ENCODE results near the gene FILIP1.
"Not testable (repeated sequence)": the region's sequence is repeated elsewhere in the genome, so short reads cannot be mapped to it uniquely, and the experiment has no call there.

FILIP1 gene

GRCh38 chr6:75419416-75419815 is 74.2 kb downstream of the FILIP1 start:
- no peak for DNase-seq

DNA sequence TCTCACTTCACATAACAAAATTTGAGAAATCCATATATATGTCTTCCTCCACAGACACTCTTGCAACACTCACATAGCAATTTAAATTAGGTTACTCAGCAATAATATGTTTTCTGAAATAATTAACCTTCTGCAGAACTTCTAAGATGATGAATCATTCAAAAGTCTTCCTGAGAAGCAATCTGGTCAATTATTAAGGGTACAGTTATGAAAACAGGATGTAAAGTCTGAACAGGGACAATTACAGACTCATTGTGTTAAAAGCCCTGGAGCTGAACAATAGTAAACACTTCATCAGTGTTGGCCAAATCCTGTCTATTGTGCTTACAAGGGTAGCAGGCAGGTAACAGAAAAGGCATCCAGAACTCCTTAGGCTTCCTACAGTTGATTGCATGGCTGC is 75.4 kb downstream of the FILIP1 start:
- DNase-seq, result no peak

DNA sequence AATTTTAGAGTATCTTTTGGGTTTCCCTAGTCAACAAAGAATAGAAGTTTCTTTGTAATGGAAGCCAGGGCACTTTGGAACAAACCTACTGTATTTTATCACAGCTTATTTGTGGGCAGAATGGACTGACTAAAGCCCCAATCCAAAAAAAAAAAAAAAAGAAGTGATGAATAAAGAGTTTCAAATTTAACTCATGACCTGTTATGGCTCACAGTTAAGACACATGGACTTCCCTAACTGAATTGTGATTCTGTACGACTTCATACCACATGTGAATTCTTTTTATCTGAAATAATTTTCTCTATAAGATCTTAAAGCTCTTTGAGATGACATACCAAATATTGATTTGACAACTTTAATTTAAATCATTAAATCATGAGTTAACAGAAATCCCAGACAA is 77.2 kb downstream of the FILIP1 start:
- DNase-seq, result no peak

DNA sequence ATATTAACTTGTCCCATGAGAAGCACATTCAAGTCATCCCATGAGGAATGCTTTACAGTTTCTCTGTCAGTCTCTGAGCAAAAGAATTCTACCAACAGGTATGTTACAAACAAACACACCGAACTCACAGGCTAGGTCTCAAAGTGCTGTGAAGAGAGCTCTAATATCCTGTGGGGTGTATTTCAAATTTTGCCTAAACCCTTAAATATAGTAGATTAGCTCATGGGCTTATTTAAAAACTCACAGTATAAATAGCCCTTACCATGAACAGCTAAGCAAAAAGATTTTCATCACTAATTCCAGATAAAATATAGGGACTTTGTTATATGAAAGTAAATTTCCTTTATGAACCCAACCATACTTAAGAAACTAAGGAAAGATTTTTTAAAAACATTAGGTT is 77.8 kb downstream of the FILIP1 start:
- no peak for DNase-seq

DNA sequence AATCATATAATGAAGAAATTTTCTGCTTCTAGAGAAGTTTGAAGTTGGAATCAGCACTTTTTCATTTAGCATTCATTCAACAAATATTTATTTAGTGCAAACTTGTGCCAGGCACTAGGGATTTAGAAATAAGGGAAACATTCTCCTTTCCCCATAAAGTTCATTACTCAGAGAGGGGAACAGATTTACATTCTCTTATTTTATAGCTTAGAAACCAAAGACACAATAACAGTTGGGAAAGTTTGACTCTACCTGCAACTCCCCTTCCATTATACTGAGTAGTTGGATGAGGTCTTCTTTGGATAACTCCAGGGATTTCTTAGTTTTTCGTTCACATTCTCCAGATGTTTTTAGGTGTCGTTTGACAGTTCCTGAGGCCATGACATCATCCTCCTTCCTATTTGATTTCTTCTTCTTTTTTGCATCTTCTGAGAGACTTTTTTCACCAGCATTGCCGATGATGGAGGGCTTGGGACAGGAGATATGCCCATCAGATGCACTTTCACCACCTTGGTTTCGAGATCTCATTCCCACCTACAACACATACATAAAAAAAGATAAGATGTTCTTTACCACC is 79.1 kb downstream of the FILIP1 start:
- no peak for DNase-seq

GRCh38 chr6:75412969-75413662 is 80.5 kb downstream of the FILIP1 start:
- no peak for DNase-seq

- not testable (repeated sequence) for DNase-seq
Measured at GRCh38 chr6:75410564-75410963, 83.0 kb downstream of the FILIP1 start.

- no peak for DNase-seq
Measured at GRCh38 chr6:75409928-75410327, 83.7 kb downstream of the FILIP1 start.

- no peak for DNase-seq
Measured at GRCh38 chr6:75409286-75409685, 84.3 kb downstream of the FILIP1 start.

DNA sequence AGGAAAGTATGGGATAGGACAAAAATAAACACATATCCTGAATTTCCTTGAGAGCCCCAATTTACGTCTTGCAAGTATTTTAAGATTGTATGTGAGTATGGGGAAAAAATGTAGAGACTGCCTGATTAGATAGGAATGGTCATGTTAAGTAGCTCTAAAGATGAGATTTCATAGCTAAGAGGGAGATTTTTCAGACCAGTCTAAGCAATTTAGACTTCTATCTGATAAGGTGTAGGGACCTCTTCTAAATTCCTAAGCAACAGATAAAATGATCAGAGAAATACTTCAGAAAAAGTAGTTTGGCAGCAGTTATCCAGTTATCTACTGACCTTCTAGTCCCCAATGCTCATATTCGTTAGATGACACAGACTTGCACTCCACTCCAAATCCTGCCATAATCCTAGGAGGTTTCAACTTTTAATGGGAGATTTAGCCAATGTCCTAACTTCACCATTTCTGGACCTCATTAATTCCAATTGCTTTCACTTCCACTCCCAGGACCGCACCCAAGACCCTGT is 90.0 kb downstream of the FILIP1 start:
- DNase-seq, result no peak

DNA sequence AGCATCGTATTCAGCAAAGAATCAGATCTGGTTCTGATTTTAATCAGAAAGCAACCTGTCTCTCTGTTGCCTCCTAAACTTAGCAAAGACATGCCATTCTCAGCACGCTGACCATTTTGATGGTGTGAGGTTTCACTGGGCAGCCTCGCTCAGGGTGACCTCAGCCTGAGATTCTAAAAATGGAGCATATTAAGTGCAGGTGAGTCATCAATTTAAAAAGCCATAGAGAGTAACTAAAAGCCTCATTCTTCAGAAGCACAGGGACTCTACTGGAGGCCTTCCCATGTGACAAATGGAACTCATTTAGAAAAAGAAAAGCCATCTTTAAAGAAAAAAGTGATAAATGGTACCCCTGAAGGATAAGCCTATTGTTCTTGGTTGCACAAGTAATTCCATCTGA is 91.3 kb downstream of the FILIP1 start:
- no peak for DNase-seq

DNA sequence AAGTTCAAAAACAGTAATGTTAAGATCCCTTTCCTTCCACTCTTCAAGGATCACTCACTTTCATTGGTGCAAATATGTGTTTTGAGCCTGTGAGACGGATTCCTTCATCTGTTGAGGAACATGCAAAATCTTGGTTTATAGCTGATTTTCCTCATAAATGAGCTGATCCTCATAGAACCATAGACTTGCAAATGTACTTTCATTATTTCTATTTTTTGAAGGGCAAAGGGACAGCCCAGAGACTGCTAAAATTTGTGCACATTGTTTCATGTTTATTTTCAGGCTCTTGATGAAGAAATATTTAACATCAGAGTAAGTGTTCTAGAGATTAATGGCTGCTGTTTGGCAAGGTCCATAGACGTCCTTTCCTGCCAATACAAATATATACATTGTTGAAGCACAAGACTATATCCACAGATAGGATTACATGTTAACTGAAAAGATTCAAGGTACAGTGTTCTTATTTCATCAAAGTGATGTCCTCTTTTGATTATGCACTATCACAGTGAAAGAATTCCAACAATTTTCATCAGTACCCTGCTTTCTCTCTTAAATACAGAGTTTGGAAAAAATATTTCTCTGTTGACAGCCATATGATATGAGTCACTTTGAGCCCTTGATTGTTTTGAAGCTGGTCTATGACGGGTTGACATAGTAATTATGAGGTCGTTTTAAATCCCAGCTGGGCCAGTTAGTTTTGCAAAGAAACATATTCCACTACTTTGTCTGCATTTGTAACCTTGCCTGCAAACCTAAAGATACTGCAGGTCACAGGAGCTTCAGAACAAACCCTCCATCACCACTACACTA is 95.7 kb downstream of the FILIP1 start:
- DNase-seq, result no peak

DNA sequence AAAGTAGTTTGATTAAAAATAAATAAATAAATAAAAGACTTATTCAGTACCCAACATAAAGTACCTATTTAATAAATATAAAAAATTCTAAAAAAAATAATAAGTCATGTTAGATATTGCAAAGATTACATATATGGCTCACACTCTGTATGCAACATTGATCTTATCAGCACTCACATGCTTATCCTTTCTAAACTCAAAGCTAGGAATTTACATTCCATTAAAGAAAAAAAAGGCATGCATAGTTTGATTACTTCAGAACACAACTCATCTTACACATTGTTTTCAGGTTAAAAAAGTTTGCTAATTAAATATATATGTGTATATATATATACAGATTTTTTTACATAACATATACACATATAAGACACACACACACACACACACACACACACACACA is 96.4 kb downstream of the FILIP1 start:
- DNase-seq, result no peak

DNA sequence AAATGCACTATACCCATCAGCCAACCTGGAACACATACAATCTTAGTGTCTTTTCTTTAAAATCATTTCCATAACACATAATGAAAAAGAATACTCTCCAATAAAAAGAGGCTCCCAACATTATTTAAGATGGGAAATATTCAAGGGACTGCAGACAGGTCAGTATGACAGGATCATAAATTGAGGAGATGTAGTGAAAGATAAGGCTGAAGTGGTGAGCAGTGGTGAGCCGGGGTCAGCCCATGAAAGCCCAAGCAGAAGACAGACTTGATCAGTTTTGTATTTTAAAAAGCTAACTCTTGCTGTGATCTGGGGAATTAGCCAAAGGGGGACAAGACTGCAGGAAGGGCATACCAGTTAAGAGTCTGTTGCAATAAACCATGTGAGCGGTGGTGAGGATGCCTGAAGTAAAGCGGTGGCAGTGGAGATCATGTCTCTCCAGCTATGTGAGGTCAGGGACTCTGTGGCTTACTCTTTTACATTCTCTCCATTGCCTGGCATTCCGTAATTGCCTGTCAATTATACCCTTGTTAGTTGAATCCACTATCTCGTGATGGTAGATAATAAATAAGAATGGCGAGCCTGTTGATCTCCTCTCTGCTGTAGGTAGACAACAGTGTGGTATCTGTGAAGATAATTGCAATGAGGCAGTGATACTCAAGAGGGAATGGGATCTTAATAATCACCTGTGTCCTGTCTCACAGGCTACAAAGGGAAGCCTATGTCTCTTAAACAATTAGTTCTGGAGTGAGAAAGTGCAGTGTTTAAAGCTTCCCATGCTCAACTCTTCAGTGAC is 97.4 kb downstream of the FILIP1 start:
- no peak for DNase-seq

DNA sequence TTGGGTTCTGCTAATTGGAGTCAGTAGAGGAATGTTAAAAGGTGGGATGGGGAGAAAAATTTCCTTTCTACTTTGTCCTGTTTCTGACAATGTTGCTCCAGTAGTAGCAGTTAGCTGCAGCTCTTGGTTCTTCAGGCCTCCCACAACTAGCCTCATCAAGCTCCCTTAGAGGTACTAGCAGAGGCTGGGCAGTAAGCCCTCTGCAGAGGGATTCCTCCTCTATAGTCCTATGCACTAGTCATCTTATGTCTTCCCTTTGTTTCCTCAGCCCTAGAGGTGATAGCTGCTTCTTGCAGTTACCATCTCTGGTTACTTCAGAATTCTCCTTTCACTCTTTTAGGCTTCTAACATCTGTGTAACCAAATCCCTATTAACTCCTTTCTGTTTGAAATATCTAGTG is 99.8 kb downstream of the FILIP1 start:
- DNase-seq, result no peak

DNA sequence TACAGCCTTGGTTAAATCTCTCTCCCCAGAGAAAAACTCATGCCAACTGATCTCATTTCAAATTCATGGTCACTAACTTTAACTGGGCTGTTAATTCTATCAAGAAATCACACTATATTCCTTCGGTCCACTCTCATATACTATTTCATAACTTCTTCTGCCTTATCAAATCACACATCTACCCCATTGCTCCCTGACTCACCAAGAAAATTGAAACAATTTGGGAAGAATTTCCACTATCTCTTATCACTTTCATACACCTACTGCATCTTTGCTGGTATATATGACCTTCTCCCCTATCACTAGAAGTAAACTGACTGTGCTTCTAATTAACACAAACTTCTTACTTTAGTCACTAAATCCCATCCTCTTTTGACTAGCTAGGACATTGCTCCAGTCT is 102.3 kb downstream of the FILIP1 start:
- no peak for DNase-seq

- DNase-seq, result no peak
Measured at GRCh38 chr6:75386050-75386770, 107.4 kb downstream of the FILIP1 start.

GRCh38 chr6:75384116-75384515 is 109.5 kb downstream of the FILIP1 start:
- DNase-seq, result no peak

DNA sequence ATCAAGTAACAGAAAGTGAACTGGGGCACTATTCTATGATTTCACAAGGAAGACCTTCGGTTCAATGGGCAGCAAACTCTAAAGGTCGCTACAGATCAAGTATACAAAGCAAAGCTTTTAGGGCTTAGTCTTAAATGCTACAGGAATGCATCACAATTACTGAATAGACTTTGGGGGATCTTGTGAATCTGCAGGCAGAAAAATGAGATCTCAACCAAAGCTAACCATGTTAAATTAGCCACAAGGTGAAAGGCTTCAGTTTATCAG is 111.0 kb downstream of the FILIP1 start:
- no peak for DNase-seq

DNA sequence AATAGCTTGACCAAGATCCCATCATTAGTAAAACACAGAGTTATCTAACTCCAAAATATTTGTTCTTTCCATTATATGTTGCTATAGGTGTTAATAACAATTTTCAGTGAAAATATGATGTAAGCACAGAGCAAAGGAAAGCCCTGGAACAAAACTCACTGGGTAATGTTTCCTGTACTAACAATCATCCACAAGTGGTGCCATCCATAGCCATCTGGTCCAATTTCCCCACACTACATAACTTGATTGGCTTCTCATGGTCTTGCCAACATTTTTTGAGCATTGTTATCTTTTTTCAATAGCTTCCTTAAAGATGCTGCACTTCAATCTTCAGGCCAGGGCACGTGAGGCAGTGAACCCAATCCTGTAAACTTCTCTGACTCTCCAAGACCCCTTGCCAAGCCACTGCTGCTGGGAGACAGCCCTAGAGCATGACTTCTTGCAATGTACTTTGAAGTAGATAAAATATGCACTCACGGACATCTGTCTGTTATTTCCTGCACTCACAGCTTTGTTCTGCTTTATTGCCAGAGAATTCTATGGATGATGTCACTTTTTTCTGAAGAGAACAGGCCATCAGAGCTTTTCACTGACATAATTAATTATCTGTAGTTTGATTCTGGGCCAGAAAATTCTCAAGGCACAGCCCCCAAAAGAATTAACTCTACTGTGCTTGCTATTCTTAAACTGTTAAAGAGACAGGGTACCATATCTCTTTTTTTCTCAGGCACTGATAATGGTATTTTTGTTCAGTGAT is 111.5 kb downstream of the FILIP1 start:
- no peak for DNase-seq

DNA sequence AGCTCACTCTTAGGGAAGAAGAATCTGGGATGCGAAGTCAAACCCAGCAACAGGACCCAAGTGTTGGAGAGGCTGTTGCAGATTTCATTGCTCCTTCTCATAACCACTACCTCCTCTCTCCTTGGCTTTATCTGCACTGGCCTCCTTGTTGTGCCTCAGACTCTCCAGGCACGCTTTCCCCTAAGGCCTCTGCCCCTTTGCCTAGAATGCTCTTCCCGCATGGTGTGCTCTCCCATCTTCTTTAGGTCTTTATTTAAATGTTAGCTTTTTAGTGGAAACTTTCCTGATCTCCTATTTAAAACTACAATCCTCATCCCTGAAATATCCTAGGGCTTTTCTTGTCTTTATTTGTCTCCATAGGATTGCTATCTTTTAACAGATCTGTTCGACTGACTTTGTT is 114.1 kb downstream of the FILIP1 start:
- no peak for DNase-seq

DNA sequence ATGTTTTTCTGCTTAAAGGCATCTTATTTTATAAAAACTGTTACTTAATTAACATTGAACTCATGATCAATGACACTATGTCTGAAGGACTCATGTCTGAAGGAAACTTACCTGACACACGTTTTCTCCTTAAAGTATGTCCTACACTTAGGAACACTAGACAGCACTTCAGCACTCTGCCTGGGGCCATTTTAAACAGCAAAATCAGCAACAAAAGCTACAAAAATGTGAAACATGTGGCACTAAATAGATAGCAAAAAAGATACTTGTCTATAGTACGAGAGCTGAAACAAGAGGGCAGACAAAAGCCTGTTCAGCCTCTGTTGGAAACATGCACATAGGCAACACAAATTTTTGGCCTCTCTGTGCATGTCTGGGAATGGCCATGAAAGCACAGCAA is 115.5 kb downstream of the FILIP1 start:
- DNase-seq, result no peak

Data from NCI-H187 (cell line).